SU-DHL-6 (cell line): ENCODE data around the gene FBN2.

Source experiments
- H2AFZ ChIP-seq: fragments of 200-600 bp; sonication (generic); 2 replicates; pipeline ENCODE4 v1.6.1; 2014; ENCODE audit warnings: low read depth, mild to moderate bottlenecking, moderate library complexity, mixed read lengths, antibody characterized with exemption, low read length; ENCODE audit not compliant: severe bottlenecking
- H3F3A ChIP-seq: fragments of 200-600 bp; shearing (Covaris generic); 2 replicates; pipeline ENCODE4 v1.6.0; 2016; ENCODE audit warnings: antibody characterized with exemption, mild to moderate bottlenecking; ENCODE audit not compliant: insufficient read depth
- H3K27ac ChIP-seq: fragments of 200-600 bp; sonication (generic); 2 replicates; pipeline ENCODE4 v1.5.1; 2016; ENCODE audit warnings: low read depth, mild to moderate bottlenecking, low read length, moderate library complexity, mixed read lengths
- H3K27me3 ChIP-seq: fragments of 200-600 bp; sonication (generic), shearing (Covaris generic); 2 replicates; pipeline ENCODE4 v1.6.0; 2014; ENCODE audit warnings: mild to moderate bottlenecking, low read length
- H3K36me3 ChIP-seq: fragments of 200-600 bp; sonication (generic); 2 replicates; pipeline ENCODE4 v1.6.1; 2014; ENCODE audit warnings: mild to moderate bottlenecking, low read length, mixed read lengths
- H3K4me2 ChIP-seq: fragments of 300-600, 200-600 bp; shearing (Covaris generic), sonication (generic); 2 replicates; pipeline ENCODE4 v1.6.0; 2014; ENCODE audit warnings: low read length, low read depth, mild to moderate bottlenecking; ENCODE audit not compliant: poor library complexity, severe bottlenecking
- H3K4me3 ChIP-seq: fragments of 200-600 bp; sonication (generic); 2 replicates; pipeline ENCODE4 v1.5.1; 2014; ENCODE audit warnings: antibody characterized with exemption, low read length, mild to moderate bottlenecking, mixed read lengths; ENCODE audit not compliant: insufficient read depth, poor library complexity, severe bottlenecking
- H3K79me2 ChIP-seq: fragments of 200-600 bp; sonication (generic); 2 replicates; pipeline ENCODE4 v1.6.1; 2014; ENCODE audit warnings: mild to moderate bottlenecking, low read length, moderate library complexity; ENCODE audit not compliant: insufficient read depth
- H3K9ac ChIP-seq: fragments of 200-600 bp; sonication (generic); 2 replicates; pipeline ENCODE4 v1.7.0; 2014; ENCODE audit warnings: mild to moderate bottlenecking, low read length
- H3K9me2 ChIP-seq: fragments of 200-600 bp; sonication (generic); replicated peaks from 2 replicates; pipeline ENCODE4 v1.6.1; 2014; ENCODE audit warnings: low read length; ENCODE audit not compliant: insufficient read depth
- H3K9me3 ChIP-seq: fragments of 200-600 bp; sonication (generic); 2 replicates; pipeline ENCODE4 v1.6.1; 2014; ENCODE audit warnings: low read length, mixed read lengths; ENCODE audit not compliant: insufficient read depth
- H4K20me1 ChIP-seq: fragments of 200-600 bp; sonication (generic); 2 replicates; pipeline ENCODE4 v1.6.1; 2014; ENCODE audit warnings: low read depth, mild to moderate bottlenecking, antibody characterized with exemption, low read length, moderate library complexity, mixed read lengths
- EZH2phosphoT487 ChIP-seq: fragments of 200-600 bp; sonication (generic), shearing (Covaris generic); conservative IDR thresholded peaks from 2 replicates; pipeline ENCODE4 v1.6.1; 2018; ENCODE audit warnings: mild to moderate bottlenecking, antibody characterized with exemption, low read length, moderate library complexity, mixed read lengths
- TF ChIP-seq, protein P1 (sequence below): fragments of 200-600 bp; sonication (generic); IDR thresholded peaks from one replicate; pipeline ENCODE4 v1.5.1; 2017; ENCODE audit warnings: antibody characterized with exemption, mild to moderate bottlenecking, low read length, moderate library complexity; ENCODE audit not compliant: insufficient read depth, poor library complexity, severe bottlenecking

The FBN2 gene

DNA sequence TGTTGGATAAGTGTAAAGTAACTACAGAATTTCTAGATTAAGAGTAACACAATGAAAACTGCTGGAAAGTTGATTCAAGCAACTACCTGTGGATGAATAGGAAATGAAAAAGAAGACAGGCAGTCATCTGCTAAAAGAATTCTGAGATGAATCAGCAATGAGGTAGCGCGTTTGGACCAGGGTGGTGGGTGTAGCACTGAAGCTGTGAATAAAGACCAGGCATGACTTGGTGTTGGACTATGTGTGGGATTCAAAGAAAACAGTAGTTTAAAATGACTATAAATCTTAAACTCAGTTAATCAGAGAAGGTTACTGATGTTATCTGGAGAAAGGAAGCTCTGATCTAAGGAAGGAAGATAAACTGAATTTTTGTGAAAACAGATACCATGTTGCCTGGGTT lies 159.8 kb downstream of the FBN2 start:
- Histone ChIP-seq H3K9me2 (no peaks in the 10 kb centered on the region), H3K36me3 (no peaks in the 10 kb centered on the region), H3F3A (no peaks in the 10 kb centered on the region), H3K4me3 (no peak overlapping the region), H3K79me2 (no peaks in the 10 kb centered on the region), H3K9me3 (no peaks in the 10 kb centered on the region), H3K27ac (no peak overlapping the region), H2AFZ (no peak overlapping the region), H3K9ac (no peak overlapping the region), H3K4me2 (no peak overlapping the region), H4K20me1 (no peaks in the 10 kb centered on the region), H3K27me3 (no peaks in the 10 kb centered on the region)
- TF ChIP-seq EZH2phosphoT487: no peak
- TF ChIP-seq, protein P1, sequence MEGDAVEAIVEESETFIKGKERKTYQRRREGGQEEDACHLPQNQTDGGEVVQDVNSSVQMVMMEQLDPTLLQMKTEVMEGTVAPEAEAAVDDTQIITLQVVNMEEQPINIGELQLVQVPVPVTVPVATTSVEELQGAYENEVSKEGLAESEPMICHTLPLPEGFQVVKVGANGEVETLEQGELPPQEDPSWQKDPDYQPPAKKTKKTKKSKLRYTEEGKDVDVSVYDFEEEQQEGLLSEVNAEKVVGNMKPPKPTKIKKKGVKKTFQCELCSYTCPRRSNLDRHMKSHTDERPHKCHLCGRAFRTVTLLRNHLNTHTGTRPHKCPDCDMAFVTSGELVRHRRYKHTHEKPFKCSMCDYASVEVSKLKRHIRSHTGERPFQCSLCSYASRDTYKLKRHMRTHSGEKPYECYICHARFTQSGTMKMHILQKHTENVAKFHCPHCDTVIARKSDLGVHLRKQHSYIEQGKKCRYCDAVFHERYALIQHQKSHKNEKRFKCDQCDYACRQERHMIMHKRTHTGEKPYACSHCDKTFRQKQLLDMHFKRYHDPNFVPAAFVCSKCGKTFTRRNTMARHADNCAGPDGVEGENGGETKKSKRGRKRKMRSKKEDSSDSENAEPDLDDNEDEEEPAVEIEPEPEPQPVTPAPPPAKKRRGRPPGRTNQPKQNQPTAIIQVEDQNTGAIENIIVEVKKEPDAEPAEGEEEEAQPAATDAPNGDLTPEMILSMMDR: no peak

DNA sequence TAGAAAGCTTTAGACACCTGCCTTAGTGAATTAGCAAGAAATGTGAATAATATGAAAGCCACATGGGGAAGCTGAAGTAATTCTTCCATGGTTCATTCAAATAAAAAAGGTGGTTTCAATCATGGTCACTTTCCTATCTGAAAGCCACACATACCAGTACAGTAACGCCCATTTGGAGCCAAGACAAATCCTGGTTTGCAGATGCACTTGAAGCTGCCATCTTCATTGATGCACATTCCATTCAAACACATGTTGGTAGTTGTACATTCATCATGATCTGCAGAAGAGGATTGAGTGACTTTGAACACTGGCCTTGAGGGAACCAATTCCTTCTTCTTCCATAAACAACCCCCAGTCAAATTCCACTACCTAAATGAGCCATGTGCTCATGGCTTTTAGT lies 161.5 kb downstream of the FBN2 start:
- Histone ChIP-seq H2AFZ (no peak overlapping the region), H3K27ac (no peak overlapping the region), H3K9me3 (no peaks in the 10 kb centered on the region), H3K4me3 (no peak overlapping the region), H3K4me2 (no peak overlapping the region), H3F3A (no peaks in the 10 kb centered on the region), H4K20me1 (no peaks in the 10 kb centered on the region), H3K79me2 (no peaks in the 10 kb centered on the region), H3K9me2 (no peaks in the 10 kb centered on the region), H3K27me3 (no peaks in the 10 kb centered on the region), H3K9ac (no peak overlapping the region), H3K36me3 (no peaks in the 10 kb centered on the region)
- TF ChIP-seq, protein P1: no peak
- TF ChIP-seq EZH2phosphoT487: no peak

DNA sequence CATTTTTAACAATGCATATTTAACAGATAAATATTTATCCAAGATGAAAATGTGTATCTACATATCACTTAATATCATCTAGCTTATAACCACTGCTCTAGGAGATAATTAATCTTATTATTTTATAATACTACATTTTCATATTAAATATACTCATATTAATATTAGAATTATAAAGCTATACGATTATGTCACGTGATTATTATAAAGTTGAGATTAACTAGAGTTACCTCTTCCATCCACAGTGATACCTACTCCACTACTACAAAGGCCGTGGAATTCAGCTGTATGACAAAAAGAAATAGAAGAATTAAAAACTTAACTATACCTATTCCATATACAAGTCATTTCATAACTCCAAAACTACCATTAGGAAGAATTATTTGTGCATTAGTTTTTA lies 171.9 kb downstream of the FBN2 start:
- TF ChIP-seq, protein P1: no peak
- no peak for TF ChIP-seq EZH2phosphoT487
- Histone ChIP-seq H3K9ac (no peak overlapping the region), H3K4me2 (no peak overlapping the region), H3K9me2 (no peaks in the 10 kb centered on the region), H3F3A (no peaks in the 10 kb centered on the region), H2AFZ (no peak overlapping the region), H3K27ac (no peak overlapping the region), H3K79me2 (no peaks in the 10 kb centered on the region), H3K36me3 (no peaks in the 10 kb centered on the region), H3K27me3 (no peaks in the 10 kb centered on the region), H4K20me1 (no peaks in the 10 kb centered on the region), H3K9me3 (no peaks in the 10 kb centered on the region), H3K4me3 (no peak overlapping the region)
